HT-29 (cell line): ENCODE results near the gene IDH2. TPM values are rescaled to one million over a fixed set of nuclear protein-coding genes. Genes with fewer than 3 reads are reported as not detected.
"Not testable (repeated sequence)": the region's sequence is repeated elsewhere in the genome, so short reads cannot be mapped to it uniquely, and the experiment has no call there.

Source experiments
- DNase-seq: peaks from one replicate; pipeline ENCODE4 v3.0.0-alpha.2; 2015; ENCODE audit warnings: low spot score
- total RNA-seq: library from RNA; depleted of rRNA; stranded (reverse); fragments of >200 nt; shearing (Covaris generic); gene quantifications from 2 replicates; pipeline ENCODE4 v1.2.3, GENCODE V29; 2014

The IDH2 gene
- total RNA-seq, 1 experiment from 2014 or later: 202 TPM

DNA sequence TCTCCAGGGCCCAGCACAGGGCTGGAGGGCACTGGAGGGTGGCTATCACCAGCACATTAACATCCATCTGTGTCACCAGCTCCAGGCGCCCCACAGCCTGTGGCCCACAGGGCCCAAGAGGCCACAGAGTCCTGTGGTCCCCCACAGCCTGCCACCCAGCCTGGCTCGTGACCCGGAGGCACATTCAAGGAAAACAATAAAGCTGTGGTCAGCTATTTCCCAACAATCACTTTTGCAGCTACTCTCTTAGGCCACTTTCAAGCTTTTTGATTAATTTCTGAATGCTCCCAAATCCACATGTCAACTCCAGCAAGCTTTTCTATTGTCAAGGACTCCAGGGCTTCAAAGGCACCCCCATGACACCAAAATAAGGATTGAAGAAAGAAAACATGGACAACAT lies 16.7 kb downstream of the IDH2 start:
- DNase-seq: no peak

GRCh38 chr15:90084876-90085423 lies 17.3 kb downstream of the IDH2 start:
- DNase-seq: no peak

GRCh38 chr15:90083954-90084607 lies 18.2 kb downstream of the IDH2 start:
- DNase-seq: no peak

- DNase-seq: no peak
These were observed 18.8 kb downstream of the IDH2 start for GRCh38 chr15:90083419-90083818.

- no peak for DNase-seq
These were observed 20.0 kb downstream of the IDH2 start for GRCh38 chr15:90082140-90082715.

- no peak for DNase-seq
These were observed 21.4 kb downstream of the IDH2 start for GRCh38 chr15:90080818-90081393.

- no peak for DNase-seq
These were observed 21.9 kb downstream of the IDH2 start for GRCh38 chr15:90080458-90080755.

GRCh38 chr15:90079619-90080457 lies 22.4 kb downstream of the IDH2 start:
- no peak for DNase-seq

DNA sequence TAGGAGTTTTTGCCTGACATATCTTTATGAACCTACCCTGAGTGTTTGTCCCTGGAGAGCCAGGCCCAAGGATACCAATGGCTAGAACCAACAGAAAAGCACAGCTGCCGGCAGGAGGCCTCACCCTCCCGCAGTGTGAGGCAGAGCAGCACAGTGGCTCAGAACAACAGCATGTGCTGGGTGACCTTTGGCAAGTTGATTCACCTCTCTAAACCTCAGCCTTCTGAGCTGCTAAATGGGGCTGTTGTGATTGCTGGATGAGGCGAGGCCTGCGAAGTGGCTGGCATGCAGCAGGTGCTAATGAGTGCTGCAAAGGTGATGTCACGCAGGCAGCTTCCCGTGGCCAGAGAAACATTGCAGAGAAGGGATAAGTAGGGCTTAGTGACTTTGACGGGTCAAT lies 23.3 kb downstream of the IDH2 start:
- no peak for DNase-seq

GRCh38 chr15:90076716-90077115 lies 25.6 kb downstream of the IDH2 start:
- no peak for DNase-seq

- peak; percentile 69 for DNase-seq
These were observed 26.6 kb downstream of the IDH2 start for GRCh38 chr15:90075420-90076289.

- DNase-seq: no peak
These were observed 27.4 kb downstream of the IDH2 start for GRCh38 chr15:90074916-90075315.

GRCh38 chr15:90074023-90074422 lies 28.2 kb downstream of the IDH2 start:
- no peak for DNase-seq

- no peak for DNase-seq
These were observed 29.2 kb downstream of the IDH2 start for GRCh38 chr15:90072978-90073640.

DNA sequence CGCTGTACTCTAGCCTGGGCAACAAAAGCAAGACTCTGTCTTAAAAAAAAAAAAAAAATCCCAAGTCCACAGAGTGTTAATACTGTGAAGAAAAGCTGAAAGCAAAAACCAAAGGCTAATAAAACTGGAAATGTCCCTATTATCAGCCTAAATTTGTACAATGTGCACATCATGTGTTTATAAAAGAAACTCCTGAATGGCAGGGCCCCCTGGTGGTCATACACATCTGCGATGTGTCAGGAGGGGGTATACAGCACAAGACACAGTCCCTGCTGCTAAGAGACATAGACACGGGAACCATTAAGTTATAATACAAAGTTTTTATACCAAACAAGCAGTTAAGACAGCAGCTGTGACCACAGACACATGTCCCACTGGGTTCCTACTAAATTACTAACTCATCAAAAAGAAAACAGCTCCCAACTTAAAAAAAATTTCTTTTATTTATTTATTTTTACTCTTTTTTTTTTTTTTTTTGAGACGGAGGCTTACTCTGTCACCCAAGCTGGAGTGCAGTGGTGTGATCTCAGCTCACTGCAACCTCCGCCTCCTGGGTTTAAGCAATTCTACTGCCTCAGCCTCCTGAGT lies 31.0 kb downstream of the IDH2 start:
- DNase-seq: peak; percentile 91

- not testable (repeated sequence) for DNase-seq
These were observed 31.6 kb downstream of the IDH2 start for GRCh38 chr15:90070623-90071022.

- DNase-seq: no peak
These were observed 34.2 kb downstream of the IDH2 start for GRCh38 chr15:90067953-90068606.

DNA sequence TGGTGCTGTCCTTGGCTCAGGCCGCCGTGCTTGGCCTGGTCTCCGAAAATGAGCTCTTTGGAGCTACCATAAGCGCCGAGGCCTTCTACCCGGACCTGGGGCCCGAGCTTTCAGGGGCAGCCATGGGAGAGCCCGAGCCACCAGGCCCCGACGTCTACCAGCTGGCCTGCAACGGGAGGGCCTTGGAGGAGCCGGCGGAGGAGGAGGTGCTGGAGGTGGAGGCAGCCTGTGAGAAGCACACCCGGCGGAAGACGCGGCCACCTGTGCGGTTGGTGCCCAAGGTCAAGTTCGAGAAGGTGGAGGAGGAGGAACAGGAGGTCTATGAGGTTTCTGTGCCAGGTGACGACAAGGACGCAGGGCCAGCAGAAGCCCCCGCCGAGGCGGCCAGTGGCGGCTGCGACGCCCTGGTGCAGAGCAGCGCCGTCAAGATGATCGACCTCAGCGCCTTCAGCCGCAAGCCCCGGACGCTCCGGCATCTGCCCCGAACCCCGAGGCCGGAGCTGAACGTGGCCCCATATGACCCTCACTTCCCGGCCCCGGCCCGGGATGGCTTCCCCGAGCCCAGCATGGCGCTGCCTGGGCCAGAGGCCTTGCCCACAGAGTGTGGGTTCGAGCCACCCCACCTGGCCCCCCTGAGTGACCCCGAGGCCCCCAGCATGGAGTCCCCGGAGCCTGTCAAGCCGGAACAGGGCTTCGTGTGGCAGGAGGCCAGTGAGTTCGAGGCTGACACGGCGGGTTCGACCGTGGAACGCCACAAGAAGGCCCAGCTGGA lies 34.9 kb downstream of the IDH2 start:
- no peak for DNase-seq

DNA sequence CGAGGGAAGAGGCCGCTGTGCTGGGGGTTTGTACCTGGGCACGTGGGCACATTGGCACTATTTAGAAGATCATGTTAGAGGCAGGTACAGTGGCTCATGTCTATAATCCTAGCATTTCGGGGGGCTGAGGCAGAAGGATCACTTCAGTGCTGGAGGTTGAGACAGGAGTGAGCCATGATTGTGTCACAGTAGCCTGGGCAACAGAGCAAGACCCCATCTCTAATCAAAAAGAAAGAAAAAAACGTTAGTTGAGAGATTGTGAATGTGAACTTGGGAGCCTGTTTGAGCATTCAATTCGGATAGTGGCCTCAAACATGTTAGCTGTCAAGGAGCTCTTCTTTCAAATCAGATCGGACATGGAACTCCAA lies 36.6 kb downstream of the IDH2 start:
- DNase-seq: no peak
